Caco-2 (cell line): ENCODE data around the gene HSPE1. TPM values are rescaled to one million over a fixed set of nuclear protein-coding genes. Genes with fewer than 3 reads are reported as not detected.

Experiments used
- BruUV-seq: library from RNA; stranded (reverse); fragments of 400-500 nt; replicated peaks from 2 replicates; lab custom pipeline; 2021; lab: Mats Ljungman, UMichigan
- CTCF ChIA-PET: fragments of 300-600 bp; sonication (Branson Sonifier 250); formaldehyde crosslinking; loops from one replicate; lab custom pipeline; 2022; ENCODE audit warnings: antibody characterized with exemption; lab: Charles Lee
- POLR2A ChIA-PET: fragments of 300-600 bp; sonication (Branson Sonifier 250); formaldehyde crosslinking; loops from one replicate; lab custom pipeline; 2022; ENCODE audit warnings: antibody characterized with exemption; lab: Charles Lee
- DNase-seq, 2 experiments: peaks; one replicate each; pipeline versions ENCODE4 v3.0.0 to v3.0.0-alpha.2; 2020 to 2022
- H3K27me3 ChIP-seq: replicated peaks from 2 replicates; pipeline ENCODE4 v1.6.0; 2011; ENCODE audit warnings: low read length; ENCODE audit not compliant: control insufficient read depth, insufficient read depth
- H3K36me3 ChIP-seq: 2 replicates; pipeline ENCODE4 v1.5.1; 2011; ENCODE audit warnings: low read length; ENCODE audit not compliant: control insufficient read depth, insufficient read depth
- H3K4me1 ChIP-seq: fragments of 250-450 bp; sonication (Bioruptor Pico); 2 replicates; pipeline ENCODE4 v1.5.1; 2020; ENCODE audit warnings: mild to moderate bottlenecking
- H3K4me3 ChIP-seq: 2 replicates; pipeline ENCODE4 v1.5.1; 2011; ENCODE audit warnings: low read depth, mild to moderate bottlenecking, control low read depth, low read length
- H3K9me3 ChIP-seq: fragments of 250-450 bp; sonication (Bioruptor Pico); 2 replicates; pipeline ENCODE4 v1.5.1; 2020; ENCODE audit warnings: mild to moderate bottlenecking, moderate library complexity
- H3K27ac Mint-ChIP-seq: one replicate; pipeline ENCODE4 v1.8.0; 2022; ENCODE audit warnings: mixed read lengths; ENCODE audit not compliant: unreplicated experiment
- H3K27me3 Mint-ChIP-seq: one replicate; pipeline ENCODE4 v1.8.0; 2022; ENCODE audit warnings: mixed read lengths; ENCODE audit not compliant: insufficient read depth, unreplicated experiment
- H3K36me3 Mint-ChIP-seq: one replicate; pipeline ENCODE4 v1.8.0; 2022; ENCODE audit warnings: mild to moderate bottlenecking, mixed read lengths; ENCODE audit not compliant: insufficient read depth, unreplicated experiment
- H3K4me1 Mint-ChIP-seq: one replicate; pipeline ENCODE4 v1.8.0; 2022; ENCODE audit warnings: low read depth, mixed read lengths; ENCODE audit not compliant: unreplicated experiment
- H3K4me3 Mint-ChIP-seq: one replicate; pipeline ENCODE4 v1.8.0; 2022; ENCODE audit warnings: mild to moderate bottlenecking, moderate library complexity, mixed read lengths; ENCODE audit not compliant: unreplicated experiment
- H3K9me3 Mint-ChIP-seq: one replicate; pipeline ENCODE4 v1.8.0; 2022; ENCODE audit warnings: mixed read lengths; ENCODE audit not compliant: unreplicated experiment
- CTCF ChIP-seq, 2 experiments: fragments of 200-600 bp in 1 of 2; IDR thresholded peaks; 1 replicate in 1 of 2; 2 replicates in 1 of 2; pipeline versions ENCODE4 v1.5.1 to v1.8.0; 2011 to 2022; ENCODE audit warnings: antibody characterized with exemption in 1 of 2, control low read depth in 1 of 2, inconsistent platforms in 1 of 2, low read depth in 1 of 2, low read length in 1 of 2, mild to moderate bottlenecking in 1 of 2, moderate library complexity in 1 of 2; ENCODE audit not compliant: insufficient read depth in 1 of 2, severe bottlenecking in 1 of 2, unreplicated experiment in 1 of 2
- intact Hi-C: fragments of 100-400 bp; cut with micrococcal nuclease; formaldehyde crosslinking; loops from one replicate; pipeline ENCODE4 v1.10.0; 2022; ENCODE audit not compliant: unreplicated experiment
- total RNA-seq: library from RNA; stranded (reverse); gene quantifications from 2 replicates; pipeline ENCODE4 v1.2.3, GENCODE V29; 2022

The HSPE1 gene
- total RNA-seq, 1 experiment from 2014 or later = 340 TPM

- H3K27me3 ChIP-seq = no peaks in the 10 kb centered on the region
- no peak overlapping the region for H3K27ac Mint-ChIP-seq
- POLR2A ChIA-PET = no interaction called here
Observed at GRCh38 chr2:197486175-197486574, 14.0 kb upstream of the HSPE1 start.

GRCh38 chr2:197487385-197487784 lies 12.8 kb upstream of the HSPE1 start:
- Histone ChIP-seq H3K36me3 (peaks cover 2% of the 10 kb centered on the region; the same call in 1 of the 2 replicates), H3K9me3 (peaks cover 9% of the 10 kb centered on the region), H3K4me1 (no peaks in the 10 kb centered on the region), H3K4me3 (no peak overlapping the region), H3K27me3 (no peaks in the 10 kb centered on the region)
- Mint-ChIP-seq H3K4me1 (no peaks in the 10 kb centered on the region), H3K4me3 (no peak overlapping the region), H3K9me3 (peaks cover 10% of the 10 kb centered on the region), H3K27me3 (no peaks in the 10 kb centered on the region), H3K27ac (no peak overlapping the region), H3K36me3 (peaks cover 94% of the 10 kb centered on the region)
- DNase-seq = no peak
- BruUV-seq = no TSS peak
- CTCF ChIA-PET = no interaction called here
- intact Hi-C loops = no loop called here
- no peak for TF ChIP-seq CTCF (IDR thresholded peaks at IDR 0.05; ENCODE audit: insufficient read depth in 1 of 2, low read depth in 1 of 2, low read length in 1 of 2, severe bottlenecking in 1 of 2, unreplicated experiment in 1 of 2)
- POLR2A ChIA-PET = no interaction called here

More at GRCh38 chr2:197486175-197486574, 14.0 kb upstream of the HSPE1 start:
- H3K4me3 ChIP-seq = no peak overlapping the region
- H3K9me3 ChIP-seq = peaks cover 9% of the 10 kb centered on the region
- no peak for DNase-seq
- H3K4me1 Mint-ChIP-seq = no peaks in the 10 kb centered on the region
- 0 out of 2 replicates have a peak, but pooled peaks cover 4% of the 10 kb centered on the region for H3K4me1 ChIP-seq
- peaks cover 10% of the 10 kb centered on the region for H3K9me3 Mint-ChIP-seq
- H3K27me3 Mint-ChIP-seq = no peaks in the 10 kb centered on the region
- intact Hi-C loops = no loop called here
- no peak for TF ChIP-seq CTCF (IDR thresholded peaks at IDR 0.05; ENCODE audit: insufficient read depth in 1 of 2, low read depth in 1 of 2, low read length in 1 of 2, severe bottlenecking in 1 of 2, unreplicated experiment in 1 of 2)
- CTCF ChIA-PET = no interaction called here
- peaks cover 94% of the 10 kb centered on the region for H3K36me3 Mint-ChIP-seq
- no peak overlapping the region for H3K4me3 Mint-ChIP-seq
- peaks cover 2% of the 10 kb centered on the region; the same call in 1 of the 2 replicates for H3K36me3 ChIP-seq
- BruUV-seq = no TSS peak

GRCh38 chr2:197495433-197496134 lies 4.6 kb upstream of the HSPE1 start:
- H3K4me1 ChIP-seq = peaks cover 33% of the 10 kb centered on the region
- no peaks in the 10 kb centered on the region for H3K27me3 ChIP-seq
- intact Hi-C loops = loop anchor here (5.0 kb wide), 1 partner anchor 282 kb away; no protein-coding TSS in a partner anchor
- H3K27me3 Mint-ChIP-seq = no peaks in the 10 kb centered on the region
- no peaks in the 10 kb centered on the region for H3K9me3 ChIP-seq
- no peak for DNase-seq
- H3K4me1 Mint-ChIP-seq = no peaks in the 10 kb centered on the region
- ChIA-PET CTCF (no interaction called here), POLR2A (interaction anchor here (1.3 kb wide), 1 partner anchor 43 kb away, joined by 3 read pairs; the partner anchor contains the start of gene COQ10B)
- H3K36me3 ChIP-seq = peaks cover 2% of the 10 kb centered on the region; the same call in 1 of the 2 replicates
- H3K36me3 Mint-ChIP-seq = peaks cover 98% of the 10 kb centered on the region
- TF ChIP-seq CTCF (IDR thresholded peaks at IDR 0.05; ENCODE audit: insufficient read depth in 1 of 2, low read depth in 1 of 2, low read length in 1 of 2, severe bottlenecking in 1 of 2, unreplicated experiment in 1 of 2) = no peak
- no peak overlapping the region for H3K4me3 Mint-ChIP-seq
- no peaks in the 10 kb centered on the region for H3K9me3 Mint-ChIP-seq
- no peak overlapping the region for H3K27ac Mint-ChIP-seq
- BruUV-seq = no TSS peak
- no peak overlapping the region for H3K4me3 ChIP-seq
